GM12878 (cell line): ENCODE data around the gene PHYHIPL. TPM values are rescaled to one million over a fixed set of nuclear protein-coding genes. Genes with fewer than 3 reads are reported as not detected.

Source experiments
- ATAC-seq: fragments of 200-7000 bp; cut with Tn5 transposase; 3 replicates; pipeline ENCODE4 v1.9.1; 2020; ENCODE audit warnings: mild to moderate bottlenecking, moderate library complexity
- BruUV-seq: library from RNA; stranded (reverse); fragments of 400-500 nt; replicated peaks from 2 replicates; lab custom pipeline; 2021; lab: Mats Ljungman, UMichigan
- CTCF ChIA-PET: fragments of 300-600 bp; sonication (Branson Sonifier 250); formaldehyde crosslinking; extraction: SDS; loops from one replicate; lab custom pipeline; 2021; ENCODE audit warnings: inconsistent platforms; lab: Yijun Ruan, JAX
- POLR2A ChIA-PET: fragments of 350-600 bp; formaldehyde crosslinking; extraction: SDS; loops from one replicate; lab custom pipeline; 2021; ENCODE audit warnings: inconsistent platforms; lab: Charles Lee
- RAD21 ChIA-PET: fragments of 300-600 bp; sonication (Branson Sonifier 250); formaldehyde crosslinking; loops from one replicate; lab custom pipeline; 2023; ENCODE audit warnings: antibody characterized with exemption; ENCODE audit not compliant: unreplicated experiment; lab: Charles Lee
- SMC1A ChIA-PET: fragments of 300-600 bp; sonication (Branson Sonifier 250); formaldehyde crosslinking; loops from one replicate; lab custom pipeline; 2023; ENCODE audit not compliant: unreplicated experiment, uncharacterized antibody; lab: Charles Lee
- DNase-seq: peaks from one replicate; pipeline ENCODE4 v3.0.0-alpha.2; 2011; ENCODE audit warnings: low read depth, low spot score
- FAIRE-seq: peaks from 3 replicates; lab custom pipeline; 2011; peaks lifted over from hg19 to GRCh38; lab: Jason Lieb, UNC
- H2AFZ ChIP-seq: 2 replicates; pipeline ENCODE4 v1.6.0; 2011; ENCODE audit warnings: low read depth, low read length, control low read depth; ENCODE audit not compliant: control insufficient read depth
- H3K27ac ChIP-seq: 2 replicates; pipeline ENCODE4 v1.5.1; 2011; ENCODE audit warnings: control low read depth; ENCODE audit not compliant: control insufficient read depth, insufficient read depth
- H3K27me3 ChIP-seq, 2 experiments: replicated peaks in 1 of 2; 2 replicates each; pipeline versions ENCODE4 v1.6.0 to v1.6.1; 2011; ENCODE audit warnings: low read length in 1 of 2; ENCODE audit not compliant: control insufficient read depth in 2 of 2, insufficient read depth in 2 of 2
- H3K36me3 ChIP-seq, 2 experiments: 2 replicates each; pipeline ENCODE4 v1.5.1; 2011; ENCODE audit warnings: low read length in 1 of 2; ENCODE audit not compliant: control insufficient read depth in 2 of 2, insufficient read depth in 2 of 2
- H3K4me1 ChIP-seq: 2 replicates; pipeline ENCODE4 v1.6.1; 2011; ENCODE audit warnings: mild to moderate bottlenecking, low read length, moderate library complexity, mixed read lengths; ENCODE audit not compliant: control insufficient read depth, insufficient read depth
- H3K4me2 ChIP-seq: 2 replicates; pipeline ENCODE4 v1.6.0; 2011; ENCODE audit warnings: control low read depth; ENCODE audit not compliant: control insufficient read depth, insufficient read depth
- H3K4me3 ChIP-seq: fragments of 200-600 bp; sonication (generic); 2 replicates; pipeline ENCODE4 v1.5.1; 2016
- H3K79me2 ChIP-seq: 2 replicates; pipeline ENCODE4 v1.6.0; 2011; ENCODE audit warnings: low read length; ENCODE audit not compliant: control insufficient read depth, insufficient read depth
- H3K9ac ChIP-seq: 2 replicates; pipeline ENCODE4 v1.8.0; 2011; ENCODE audit warnings: low read length, control low read depth, mixed read lengths; ENCODE audit not compliant: control insufficient read depth, insufficient read depth
- H3K9me3 ChIP-seq: replicated peaks from 3 replicates; pipeline ENCODE4 v1.5.1; 2011; ENCODE audit warnings: mild to moderate bottlenecking, low read length; ENCODE audit not compliant: control insufficient read depth, insufficient read depth
- H4K20me1 ChIP-seq: 2 replicates; pipeline ENCODE4 v1.6.0; 2011; ENCODE audit not compliant: control insufficient read depth, insufficient read depth
- CBX3 ChIP-seq: fragments of 200-600 bp; sonication (generic); IDR thresholded peaks from 2 replicates; pipeline ENCODE4 v1.6.1; 2016; ENCODE audit warnings: low read depth, borderline replicate concordance
- E2F8 ChIP-seq: fragments of 450-650 bp; IDR thresholded peaks from 2 replicates; pipeline ENCODE4 v1.6.1; 2018; ENCODE audit warnings: mild to moderate bottlenecking, low read depth, moderate library complexity; ENCODE audit not compliant: partially characterized antibody
- EGR1 ChIP-seq, 2 experiments: IDR thresholded peaks; 1 replicate in 1 of 2; 2 replicates in 1 of 2; pipeline ENCODE4 v1.6.1; 2011 to 2012; ENCODE audit warnings: low read depth in 2 of 2, low read length in 2 of 2, borderline replicate concordance in 1 of 2, mild to moderate bottlenecking in 1 of 2, moderate library complexity in 1 of 2
- ESRRA ChIP-seq: IDR thresholded peaks from 2 replicates; pipeline ENCODE4 v1.6.1; 2012; ENCODE audit warnings: mild to moderate bottlenecking, low read length, improper control_type of control experiment
- HSF1 ChIP-seq: fragments of 150-350 bp; IDR thresholded peaks from 2 replicates; pipeline ENCODE4 v1.6.1; 2014; ENCODE audit warnings: mild to moderate bottlenecking, low read depth, low read length
- MYB ChIP-seq: fragments of 150-350 bp; IDR thresholded peaks from 2 replicates; pipeline ENCODE4 v1.6.1; 2014; ENCODE audit warnings: mild to moderate bottlenecking, low read depth, low read length, borderline replicate concordance
- PBX3 ChIP-seq: IDR thresholded peaks from 2 replicates; pipeline ENCODE4 v1.6.1; 2011; ENCODE audit warnings: mild to moderate bottlenecking, low read depth, low read length, moderate library complexity; ENCODE audit not compliant: insufficient replicate concordance
- RUNX3 ChIP-seq: IDR thresholded peaks from 2 replicates; pipeline ENCODE4 v1.6.1; 2012; ENCODE audit warnings: low read length, inconsistent platforms
- SIX5 ChIP-seq: IDR thresholded peaks from 2 replicates; pipeline ENCODE4 v1.6.1; 2011; ENCODE audit warnings: mild to moderate bottlenecking, low read depth, low read length, moderate library complexity; ENCODE audit not compliant: severe bottlenecking
- SPI1 ChIP-seq: IDR thresholded peaks from 2 replicates; pipeline ENCODE4 v1.6.1; 2011; ENCODE audit warnings: low read depth, mild to moderate bottlenecking, low read length, moderate library complexity, borderline replicate concordance; ENCODE audit not compliant: insufficient read depth
- SUZ12 ChIP-seq: fragments of 200-600 bp; sonication (generic); IDR thresholded peaks from one replicate; pipeline ENCODE4 v1.6.1; 2018; ENCODE audit warnings: antibody characterized with exemption, mild to moderate bottlenecking; ENCODE audit not compliant: unreplicated experiment
- TCF7 ChIP-seq: IDR thresholded peaks from 2 replicates; pipeline ENCODE4 v1.6.1; 2014; ENCODE audit warnings: antibody characterized with exemption, borderline replicate concordance
- YY1 ChIP-seq: IDR thresholded peaks from 2 replicates; pipeline ENCODE4 v1.6.1; 2011; ENCODE audit warnings: low read depth, mild to moderate bottlenecking, low read length
- ZBTB40 ChIP-seq: fragments of 450-650 bp; IDR thresholded peaks from 2 replicates; pipeline ENCODE4 v1.6.1; 2016; ENCODE audit warnings: mild to moderate bottlenecking, moderate library complexity, borderline replicate concordance
- WGBS: methylation state at CpG from one replicate; pipeline ENCODE4 v1.1.6; 2016; ENCODE audit warnings: low lambda C conversion rate; ENCODE audit not compliant: insufficient replicate concordance, insufficient coverage; ENCODE audit errors: missing lambda C conversion rate; 5-methylcytosine and 5-hydroxymethylcytosine counted together
- in situ Hi-C: fragments of 300-500 bp; cut with MboI; formaldehyde crosslinking; loops from 9 replicates; pipeline ENCODE4 v1.14.3; 2018; ENCODE audit warnings: mixed read lengths
- intact Hi-C: fragments of 100-400 bp; cut with micrococcal nuclease; formaldehyde crosslinking; loops from one replicate; pipeline ENCODE4 v1.14.2; 2022; ENCODE audit not compliant: unreplicated experiment
- polyA plus RNA-seq, 11 experiments: library from polyadenylated mRNA; depleted of rRNA in 4 of 11; unstranded in 6 of 11; stranded (reverse) in 5 of 11; fragments of >200 nt; fragmentation: Nextera tagmentation in 4 of 11; fragmentation: Illumina TruSeq in 1 of 11; extraction: Ambion mirVana in 4 of 11; extraction: Trizol in 1 of 11; gene quantifications; 1 replicate in 1 of 11; 2 replicates in 10 of 11; pipeline versions ENCODE4 v1.2.1 to v1.2.3, GENCODE V29; 2011 to 2016; ENCODE audit warnings: inconsistent platforms in 2 of 11, missing spikeins in 2 of 11, low read depth in 1 of 11
- total RNA-seq, 4 experiments: library from RNA; depleted of rRNA in 3 of 4; stranded (reverse); fragments of >200 nt in 3 of 4; fragmentation: Illumina TruSeq in 1 of 4; extraction: Trizol in 1 of 4; gene quantifications; 2 replicates each; pipeline versions ENCODE4 v1.2.1 to v1.2.3, GENCODE V29; 2013 to 2021

PHYHIPL gene
- total and polyA plus RNA-seq, 10 of the 15 experiments (the other 5 are each of a cell fraction or from before 2014, with no cell fraction given): 0.06 to 0.40 (median 0.18) TPM; not detected in 2

GRCh38 chr10:59131666-59132065, 44.8 kb upstream of the PHYHIPL start:
- FAIRE-seq: no peak

More at GRCh38 chr10:59131666-59132065, 44.8 kb upstream of the PHYHIPL start:
- Histone ChIP-seq H3K79me2 (no peaks in the 10 kb centered on the region), H3K36me3 (no peaks in the 10 kb centered on the region), H3K4me3 (no peak overlapping the region), H4K20me1 (no peaks in the 10 kb centered on the region), H3K27ac (no peak overlapping the region), H3K9ac (no peak overlapping the region), H2AFZ (no peak overlapping the region), H3K4me2 (no peak overlapping the region), H3K4me1 (no peaks in the 10 kb centered on the region), H3K9me3 (no peaks in the 10 kb centered on the region), H3K27me3 (no peaks in the 10 kb centered on the region)
- DNase-seq (no peak), ATAC-seq (no peak)
- ChIA-PET CTCF (interaction anchor here (0.6 to 1.5 kb wide), 3 partner anchors 8 to 22 kb away, joined by 3 to 4 read pairs (median 4); no protein-coding TSS in a partner anchor), POLR2A (interaction anchor here (1.3 kb wide), 1 partner anchor 65 kb away, joined by 3 read pairs; no protein-coding TSS in a partner anchor), RAD21 (interaction anchor here (1.2 to 1.4 kb wide), 3 partner anchors 27 to 47 kb away, joined by 3 to 4 read pairs (median 4); partner anchors contain the start of gene PHYHIPL), SMC1A (interaction anchor here (0.7 to 2.5 kb wide), 9 partner anchors 9 to 168 kb away, joined by 3 to 12 read pairs (median 4); no protein-coding TSS in a partner anchor)
- 0% methylated on average over 1 of the region's 1 CpG for WGBS
- no TSS peak for BruUV-seq
- intact Hi-C loops (no loop called here), in situ Hi-C loops (no loop called here)
- TF ChIP-seq HSF1 (no peak), ZBTB40 (no peak), SPI1 (no peak), SUZ12 (no peak), ESRRA (no peak), EGR1 (IDR thresholded peaks at IDR 0.05; ENCODE audit: borderline replicate concordance in 1 of 2, low read depth in 2 of 2, low read length in 2 of 2) (no peak), E2F8 (no peak), SIX5 (no peak), MYB (no peak), YY1 (no peak), PBX3 (no peak), RUNX3 (no peak), CBX3 (no peak), TCF7 (no peak)
